Occipital lobe (tissue), 1 donor: Measurements from ENCODE around the gene CBLL2. TPM values are rescaled to one million over a fixed set of nuclear protein-coding genes. Genes with fewer than 3 reads are reported as not detected.

Experiments used
- total RNA-seq: library from RNA; depleted of rRNA; stranded (reverse); fragments of >200 nt; gene quantifications from one replicate; pipeline ENCODE4 v1.2.3, GENCODE V29; 2014

The CBLL2 gene
- total RNA-seq, 1 donor from 2014 or later = not detected

Other genes with a start within 250 kb of the CBLL2 start
- gene PHEX, start 240.6 kb upstream of the CBLL2 start, total RNA-seq = 1.7 TPM